ENCODE data around the gene AVPR2.

AVPR2 gene

DNA sequence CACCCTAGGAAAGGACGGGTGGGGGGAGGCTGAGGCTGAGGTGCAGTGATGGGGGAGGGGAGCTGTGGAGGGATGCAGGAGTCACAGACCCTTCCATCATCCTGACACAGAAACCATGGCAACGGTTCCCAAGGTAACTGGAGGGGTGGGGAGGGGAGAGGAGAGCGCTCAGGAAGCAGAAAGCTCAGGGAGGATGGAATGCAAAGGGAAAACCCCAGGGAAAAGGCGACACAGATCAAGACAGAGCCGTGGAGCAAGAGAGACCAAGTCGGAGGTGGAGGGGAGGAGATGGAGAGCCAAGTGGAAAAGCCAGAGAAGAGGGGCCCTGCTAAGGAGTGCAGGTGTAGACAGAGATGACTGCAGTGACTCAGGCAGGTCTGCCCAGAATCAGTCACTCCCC lies 33.0 kb upstream of the AVPR2 start:
- DNase-seq (ENCODE audit: low read depth): no peak

DNA sequence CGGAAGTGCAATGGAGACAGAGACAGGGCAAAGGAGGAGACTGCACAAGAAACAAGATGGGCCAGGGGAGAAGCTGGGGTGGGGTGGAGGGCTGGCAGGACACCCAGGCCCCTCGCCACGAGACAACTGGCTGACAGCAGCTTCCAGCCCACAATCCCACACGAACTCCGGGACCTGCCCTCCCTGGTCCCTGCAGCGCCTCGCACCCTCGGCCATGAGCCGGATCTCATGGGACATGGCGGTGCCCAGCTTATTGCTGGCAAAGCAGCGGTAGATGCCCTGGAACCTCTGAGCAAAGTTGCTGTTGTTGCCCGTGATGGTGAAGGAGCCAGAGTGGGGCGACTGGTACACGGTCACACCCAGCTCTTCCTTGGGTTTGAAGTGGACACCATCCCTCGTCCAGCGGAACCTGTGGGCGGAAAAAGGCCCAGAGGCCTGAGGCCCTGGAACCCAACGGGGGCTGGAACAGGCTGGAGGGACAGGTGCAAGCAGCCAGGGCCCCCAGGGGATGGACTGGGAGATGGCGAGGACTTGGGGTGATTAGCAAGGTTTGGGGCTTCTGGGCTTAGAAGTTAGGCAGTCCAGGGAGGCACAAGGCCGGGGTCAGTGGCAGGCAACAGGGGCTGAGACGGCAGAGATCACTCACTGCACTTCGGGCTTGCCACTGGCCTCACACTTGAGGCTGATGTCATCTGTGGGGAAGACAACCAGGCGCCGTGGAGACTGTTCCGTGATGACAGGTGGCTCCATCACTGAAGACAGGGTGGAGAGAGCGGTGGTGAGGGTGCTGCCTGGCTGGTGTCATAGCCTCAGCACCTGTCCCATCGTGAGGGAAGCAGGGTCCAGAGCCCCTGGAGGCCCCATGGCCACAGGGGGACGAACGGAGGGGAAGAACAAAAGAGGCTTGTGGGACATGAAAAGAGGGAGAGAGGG lies 32.3 kb upstream of the AVPR2 start:
- DNase-seq (ENCODE audit: low read depth): no peak

DNA sequence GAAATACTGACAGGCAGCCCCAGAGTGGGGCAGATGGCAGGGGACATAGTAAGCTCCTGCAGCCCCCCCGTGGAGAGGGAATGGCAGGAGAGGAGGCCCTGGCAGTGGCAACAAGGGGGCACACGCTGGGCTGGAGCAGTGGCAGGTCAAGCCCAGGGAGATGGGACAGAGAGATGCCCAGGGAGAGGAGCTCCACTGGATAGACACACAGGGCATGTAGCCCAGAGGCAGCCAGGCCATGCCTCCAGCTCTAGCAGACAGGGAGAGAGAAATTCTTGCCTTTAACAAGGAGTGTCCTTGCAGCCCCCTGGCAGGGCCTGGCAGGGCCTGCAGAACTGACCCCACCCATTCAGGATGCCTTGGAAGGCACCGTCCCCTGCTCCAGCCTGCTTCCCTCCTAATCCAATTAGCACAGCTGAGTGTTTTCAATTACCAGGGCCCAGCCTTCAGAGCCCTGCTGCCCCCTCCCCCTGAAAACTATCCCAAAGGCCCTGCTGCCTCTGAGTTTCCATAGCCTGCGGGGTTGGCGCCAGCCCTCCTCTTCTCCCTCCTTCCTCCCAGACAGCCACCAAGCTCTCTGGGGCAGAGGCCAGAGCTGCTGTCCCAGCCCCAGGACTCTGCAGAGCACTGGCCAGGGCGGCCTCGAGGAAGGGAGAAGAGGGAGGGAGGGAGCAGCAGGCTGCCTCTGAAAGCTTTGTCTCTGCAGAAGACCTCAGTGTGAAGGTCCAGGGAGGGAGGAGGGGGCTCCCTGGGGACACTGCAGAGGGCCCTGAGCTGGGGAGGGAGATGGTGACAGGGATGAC lies 31.0 kb upstream of the AVPR2 start:
- DNase-seq (ENCODE audit: low read depth): no peak

DNA sequence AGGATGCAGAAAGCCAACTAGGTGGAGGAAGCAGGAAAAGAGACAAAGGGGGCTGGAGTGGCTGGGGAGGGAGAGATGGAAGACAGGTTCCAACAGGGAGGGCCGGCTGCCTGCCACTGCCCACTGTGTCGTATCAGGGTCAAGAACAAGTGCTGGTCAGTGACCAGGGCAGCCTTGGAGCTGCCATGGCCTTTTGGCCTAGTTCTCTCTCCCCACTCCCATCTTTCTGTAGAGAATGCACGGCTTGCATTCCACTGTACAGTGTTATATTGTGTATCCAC lies 30.4 kb upstream of the AVPR2 start:
- DNase-seq (ENCODE audit: low read depth): no peak

DNA sequence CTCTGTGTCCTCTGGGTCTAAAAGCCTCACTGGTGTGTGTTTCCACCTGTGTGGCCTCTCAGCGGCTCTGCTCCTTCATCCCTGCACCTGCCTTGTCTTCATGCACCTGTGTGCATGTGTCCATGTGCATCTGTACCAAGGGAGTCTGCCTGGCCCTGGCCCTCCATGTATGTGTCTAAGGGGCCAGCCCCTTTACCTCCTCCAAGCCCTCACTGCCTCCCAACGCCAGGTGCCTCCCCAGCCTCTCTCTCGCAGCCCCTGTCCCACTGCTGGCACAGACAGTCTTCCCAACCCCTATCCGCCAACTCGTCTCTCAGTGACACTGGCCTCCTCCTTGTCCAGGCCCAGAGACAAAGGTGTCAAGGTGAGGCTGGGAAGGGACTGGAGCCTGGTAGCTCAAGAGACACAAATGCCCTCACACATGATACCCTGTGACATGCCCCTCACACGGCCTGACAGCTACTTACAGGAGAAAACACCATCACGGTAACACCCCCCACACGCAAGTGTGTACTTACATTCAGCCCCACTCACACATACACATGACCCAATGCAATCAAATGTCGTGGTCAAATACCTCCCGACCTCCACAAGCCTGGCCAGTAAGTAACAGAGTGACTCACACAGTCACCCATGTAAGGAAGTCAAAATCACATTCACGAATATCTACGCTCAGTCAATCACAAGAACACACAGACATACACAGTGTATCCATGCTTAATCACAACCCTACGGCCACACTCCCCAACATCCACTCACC lies 29.9 kb upstream of the AVPR2 start:
- DNase-seq (ENCODE audit: low read depth): no peak

DNA sequence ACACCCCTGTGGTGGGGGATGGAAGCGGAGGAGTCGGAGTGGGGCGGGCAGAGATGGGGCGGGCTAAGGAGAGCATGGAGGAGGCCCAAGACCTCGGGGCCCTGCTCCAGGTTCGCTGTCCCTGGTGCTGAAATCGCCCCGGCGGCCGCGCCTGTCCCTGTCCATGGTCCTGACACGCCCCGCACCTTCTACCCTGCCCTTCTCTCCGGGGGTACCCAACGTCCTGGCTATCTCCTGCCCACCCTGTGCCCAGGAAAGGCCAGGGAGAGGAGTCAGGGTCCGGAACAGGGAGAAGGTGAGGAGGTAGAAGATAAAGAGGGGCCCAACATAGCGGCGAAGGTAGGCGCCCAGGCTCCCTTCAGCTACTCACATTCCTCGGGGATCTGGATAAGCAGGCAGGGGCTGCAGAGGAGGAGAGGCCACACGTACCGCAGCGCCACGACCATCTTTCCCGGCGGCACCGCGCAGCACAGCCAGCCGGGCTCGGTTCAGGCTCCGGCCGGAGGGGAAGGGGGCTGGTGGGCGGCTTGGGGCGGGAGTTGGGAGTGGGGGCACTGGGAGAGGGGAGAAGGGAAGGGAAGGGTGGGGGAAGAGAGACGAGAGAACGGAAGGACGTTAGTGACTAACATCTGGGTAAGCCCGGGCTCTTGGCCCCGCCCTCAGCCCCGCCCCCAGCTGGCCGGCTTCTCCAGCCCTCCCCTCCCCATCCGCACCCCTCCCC lies 28.9 kb upstream of the AVPR2 start:
- DNase-seq (ENCODE audit: low read depth): peak; percentile 44

DNA sequence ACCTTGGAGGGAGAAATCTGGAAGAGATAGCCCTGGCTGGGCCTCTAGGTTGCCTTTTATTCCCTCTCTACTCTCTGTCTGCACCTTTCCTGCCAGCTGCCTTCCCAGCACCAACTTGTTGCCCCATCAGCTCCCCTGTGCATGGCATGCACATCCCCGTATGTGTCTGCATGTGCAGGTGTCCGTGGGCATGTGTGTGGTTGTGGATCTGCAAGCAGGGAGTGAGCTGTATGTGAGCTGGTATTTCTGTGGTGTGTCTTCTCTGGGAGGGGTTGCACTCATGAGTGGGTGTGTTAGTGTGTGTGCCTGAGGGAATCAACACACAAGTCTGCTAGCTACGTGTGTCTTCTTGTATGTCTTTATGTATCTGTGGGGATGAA lies 28.4 kb upstream of the AVPR2 start:
- DNase-seq (ENCODE audit: low read depth): no peak

DNA sequence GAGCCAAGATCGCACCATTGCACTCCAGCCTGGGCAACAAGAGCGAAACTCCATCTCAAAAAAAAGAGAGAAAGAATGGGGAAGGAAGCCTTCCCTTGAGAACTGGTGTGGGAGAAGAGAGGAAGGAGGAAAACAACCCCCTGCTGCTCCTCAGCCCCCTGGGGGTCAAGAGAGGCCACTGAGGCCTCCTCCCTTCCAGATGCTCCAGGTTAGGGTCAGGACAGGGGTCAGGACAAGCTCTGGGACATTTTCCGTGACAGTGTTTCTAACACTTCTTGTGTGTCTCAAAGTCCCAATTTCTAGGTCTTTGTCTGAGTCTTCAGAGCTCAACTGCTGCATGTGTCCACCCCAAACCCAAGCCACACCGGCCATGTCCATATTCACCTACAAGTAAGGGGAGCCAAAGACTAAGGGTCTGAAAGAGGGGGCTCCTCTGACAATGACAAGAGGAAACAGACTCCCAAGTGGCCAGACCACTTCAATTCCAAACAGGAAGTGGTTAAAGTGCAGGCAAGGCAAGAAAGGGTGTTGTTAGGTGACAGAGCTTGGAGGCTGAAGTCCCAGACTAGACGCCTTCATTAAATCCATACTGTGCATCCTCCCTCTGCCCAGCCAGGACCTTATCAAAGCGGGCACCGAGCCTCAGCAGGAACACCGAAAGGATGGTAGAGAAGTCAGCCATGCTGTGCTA lies 26.8 kb upstream of the AVPR2 start:
- DNase-seq (ENCODE audit: low read depth): no peak

DNA sequence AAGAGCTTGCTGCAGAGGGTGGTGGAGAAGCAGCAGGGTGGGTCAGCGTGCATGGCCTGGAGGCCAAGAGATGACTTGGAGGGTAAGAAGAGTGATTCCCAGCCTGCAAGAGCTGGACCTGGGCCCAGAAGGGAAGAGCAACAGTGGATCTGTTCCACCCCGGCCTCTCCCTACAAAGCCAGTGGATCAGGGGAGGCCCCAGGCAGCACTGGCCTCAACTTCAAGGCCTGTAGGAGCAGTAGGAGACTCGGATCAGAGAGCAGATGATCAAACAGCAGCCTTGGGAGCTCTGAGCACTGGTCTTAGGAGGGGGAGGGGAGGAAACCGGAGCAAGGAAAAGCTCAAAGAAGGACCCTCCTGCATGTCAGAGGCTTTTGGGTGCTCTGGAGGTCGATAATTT lies 26.1 kb upstream of the AVPR2 start:
- no peak for DNase-seq (ENCODE audit: low read depth)

DNA sequence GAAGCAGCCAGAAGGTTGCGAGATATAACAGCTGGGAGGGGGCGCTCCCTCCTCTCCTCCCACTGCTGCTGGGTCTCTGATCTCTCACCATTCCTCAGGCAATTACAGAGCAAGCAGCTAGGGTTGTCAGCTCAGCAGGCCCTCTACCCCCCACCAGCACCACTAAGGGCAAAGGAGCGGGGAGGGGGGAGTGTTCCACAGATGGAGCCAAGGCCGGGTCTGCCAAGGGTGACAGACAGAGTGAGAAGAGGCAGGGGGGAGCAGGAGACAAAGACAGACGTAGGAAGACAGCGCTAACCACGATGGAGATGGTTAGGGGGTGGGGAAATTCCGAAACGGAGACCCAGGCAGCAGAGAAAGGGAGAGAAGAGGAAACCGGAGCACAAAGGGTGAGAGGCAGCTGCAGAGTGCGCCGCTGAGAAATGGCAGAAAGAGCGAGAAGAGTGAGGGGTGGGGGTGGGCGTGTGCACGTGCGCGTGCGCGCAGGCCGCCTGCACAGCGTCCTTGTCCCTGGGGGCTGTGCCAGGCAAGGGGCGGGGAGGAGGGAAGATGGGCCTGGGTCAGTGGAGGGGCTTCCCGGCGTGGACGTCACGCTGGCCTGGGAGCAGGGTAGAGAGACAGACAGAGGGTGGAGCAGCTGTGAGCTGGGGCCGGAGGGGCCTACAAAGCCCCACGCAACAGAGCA lies 25.4 kb upstream of the AVPR2 start:
- no peak for DNase-seq (ENCODE audit: low read depth)

DNA sequence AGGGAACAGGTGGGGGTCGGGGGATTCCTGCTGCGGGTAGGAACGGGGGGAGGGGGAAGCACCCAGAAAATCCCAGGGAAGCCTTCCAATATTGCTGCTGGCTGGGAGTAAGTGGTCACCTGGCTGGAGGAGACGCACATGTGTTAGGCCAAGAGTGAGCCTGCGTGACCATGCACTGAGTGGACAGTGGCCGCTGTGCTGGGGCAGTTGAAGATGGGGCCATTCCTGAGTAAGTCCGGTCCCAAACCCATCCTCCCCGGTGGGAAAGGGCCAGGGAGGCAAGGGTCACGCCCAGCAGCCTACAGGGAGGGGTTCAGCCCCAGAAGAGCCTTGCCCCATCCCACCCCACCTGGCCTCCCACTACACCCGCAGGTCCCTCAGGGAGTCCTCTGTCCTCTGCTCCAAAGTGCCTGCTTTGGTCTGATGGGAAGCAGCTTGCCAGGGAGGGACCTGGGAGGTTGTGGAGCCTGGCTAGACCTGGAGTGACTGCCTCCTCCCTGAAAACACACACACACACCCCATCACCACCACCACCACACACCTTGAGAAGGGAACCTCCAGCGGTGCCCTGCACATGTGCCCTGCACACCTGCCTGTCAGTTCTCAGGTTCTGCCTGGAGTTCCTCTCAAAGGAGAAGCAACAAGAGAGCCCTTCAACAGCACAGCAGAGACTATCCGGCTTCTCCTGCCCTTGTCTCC lies 24.6 kb upstream of the AVPR2 start:
- no peak for DNase-seq (ENCODE audit: low read depth)

DNA sequence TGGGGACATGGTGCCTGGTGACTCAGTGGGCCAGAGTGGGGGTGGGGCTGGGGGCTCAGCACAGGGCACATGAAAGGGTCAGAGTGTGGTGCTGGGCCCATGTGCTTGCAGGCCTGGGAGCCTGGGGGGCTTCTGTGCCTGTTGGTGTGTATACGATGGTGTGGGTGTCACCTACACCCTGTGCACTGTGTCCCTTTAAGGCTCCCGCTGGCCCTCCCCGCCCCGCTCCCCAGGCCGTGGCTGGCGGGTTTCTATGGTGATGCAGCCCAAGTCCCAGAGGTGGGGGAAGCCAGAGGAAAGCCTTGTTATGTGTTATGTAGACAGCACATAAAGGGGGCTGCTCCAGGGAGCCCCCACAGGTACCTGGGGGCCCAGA lies 24.0 kb upstream of the AVPR2 start:
- no peak for DNase-seq (ENCODE audit: low read depth)

DNA sequence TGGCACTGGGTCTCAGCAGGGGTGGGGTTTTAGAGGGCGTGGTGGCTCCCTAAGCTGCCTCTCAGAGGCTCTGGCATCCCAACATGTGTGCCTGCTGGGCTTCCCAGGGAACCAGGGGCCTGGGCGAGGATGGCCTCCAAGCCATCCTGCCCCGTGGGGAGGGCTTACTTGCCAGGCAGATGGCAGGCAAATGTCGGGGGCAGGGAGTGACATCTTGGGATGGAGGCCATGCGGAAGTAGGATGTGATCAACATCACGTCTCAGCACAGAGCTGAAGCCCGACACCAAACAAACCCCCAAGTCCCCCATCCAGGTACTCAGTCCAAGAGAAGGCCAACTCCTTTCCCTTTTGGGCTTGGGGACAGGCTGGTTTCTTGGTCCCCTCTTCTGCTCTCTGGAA lies 23.2 kb upstream of the AVPR2 start:
- DNase-seq (ENCODE audit: low read depth): no peak

DNA sequence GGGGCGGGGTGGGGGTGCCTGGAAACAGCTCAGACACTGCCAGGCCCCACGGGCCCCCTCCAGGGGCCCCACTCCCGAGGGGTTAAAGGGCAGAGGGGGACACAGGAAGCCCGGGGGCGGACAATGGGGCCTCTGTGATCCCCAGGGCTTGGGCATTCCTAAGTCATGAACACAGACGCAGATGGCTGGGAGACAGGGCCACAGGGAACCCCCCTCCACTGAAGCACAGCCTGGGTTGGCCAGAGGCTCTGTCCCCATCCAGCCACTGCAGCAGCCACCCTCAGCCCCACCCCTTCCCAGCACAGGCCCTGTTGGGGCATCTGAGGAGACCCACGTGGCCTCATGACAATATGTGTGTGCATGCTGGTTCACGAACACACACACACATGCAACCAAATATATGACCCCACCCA lies 22.4 kb upstream of the AVPR2 start:
- no peak for DNase-seq (ENCODE audit: low read depth)

DNA sequence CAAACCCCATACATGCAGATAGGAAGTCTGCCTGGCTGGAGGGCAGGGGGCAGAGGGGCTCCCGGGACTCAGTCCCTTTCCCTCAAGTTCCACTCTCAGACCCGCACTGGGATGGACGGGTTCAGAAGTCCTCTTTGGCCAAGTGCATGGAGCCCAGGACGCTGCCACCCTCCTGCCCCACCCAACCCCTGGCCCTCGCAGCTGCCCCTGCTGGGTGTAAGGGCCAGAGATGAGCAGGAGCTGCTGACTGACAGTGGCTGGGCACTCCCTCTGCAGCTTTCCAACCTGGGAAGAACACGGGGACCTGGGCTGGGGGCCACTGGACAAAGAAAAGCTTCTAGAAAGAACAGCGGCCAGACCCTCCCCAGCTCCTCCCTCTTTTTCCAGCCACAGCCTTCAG lies 21.9 kb upstream of the AVPR2 start:
- no peak for DNase-seq (ENCODE audit: low read depth)

DNA sequence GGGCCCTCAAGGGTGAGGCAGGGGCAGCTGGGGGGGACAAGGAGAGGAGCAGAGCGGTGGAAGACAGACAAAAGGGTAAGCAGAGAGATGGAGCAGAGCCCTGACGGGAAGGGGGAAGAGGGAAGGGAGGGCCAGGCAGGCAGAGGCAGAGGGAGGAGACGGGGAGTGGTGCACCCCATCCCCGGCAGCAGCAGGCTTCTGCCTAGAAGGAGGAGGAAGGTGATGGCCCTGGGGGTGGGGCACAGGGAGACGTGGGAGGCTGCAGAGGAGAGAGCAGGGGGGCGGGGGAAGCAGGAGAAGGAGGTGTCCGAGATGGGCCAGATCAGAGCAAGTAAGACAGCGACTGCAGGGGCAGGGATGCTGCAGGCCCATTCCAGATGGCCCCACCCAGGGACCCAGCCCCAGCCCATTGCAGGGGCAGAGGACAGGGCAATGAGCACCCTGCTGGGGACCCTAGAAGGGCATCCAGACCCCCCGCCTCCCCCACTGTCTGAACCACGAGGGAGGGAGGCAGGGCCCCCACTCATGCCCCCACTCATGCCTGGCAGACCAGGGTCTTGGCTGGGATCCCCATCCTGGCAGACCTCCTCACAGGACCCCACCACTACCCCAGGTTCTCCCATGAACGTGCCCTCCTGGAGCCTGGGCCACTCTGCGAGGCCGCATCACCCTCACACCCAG lies 21.2 kb upstream of the AVPR2 start:
- no peak for DNase-seq (ENCODE audit: low read depth)

DNA sequence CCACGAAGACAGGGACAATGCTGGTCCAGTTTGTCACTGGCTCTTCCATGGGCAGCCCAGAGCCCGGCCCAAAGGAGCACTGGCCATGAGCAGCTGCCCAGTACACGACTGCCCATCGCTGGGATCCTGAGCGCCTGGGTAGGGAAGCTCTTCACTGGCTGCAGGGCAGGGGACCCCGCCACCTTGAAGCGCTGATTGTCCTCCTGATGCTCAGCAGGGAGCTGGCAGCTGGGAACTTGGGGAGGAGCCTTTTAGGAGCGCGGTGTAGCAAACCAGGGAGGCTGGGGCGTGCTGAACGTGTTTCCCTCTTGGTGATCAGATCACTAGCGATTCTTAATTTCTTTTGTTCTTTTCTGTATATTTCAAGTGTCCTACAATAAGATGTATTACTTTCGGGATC lies 20.3 kb upstream of the AVPR2 start:
- no peak for DNase-seq (ENCODE audit: low read depth)

DNA sequence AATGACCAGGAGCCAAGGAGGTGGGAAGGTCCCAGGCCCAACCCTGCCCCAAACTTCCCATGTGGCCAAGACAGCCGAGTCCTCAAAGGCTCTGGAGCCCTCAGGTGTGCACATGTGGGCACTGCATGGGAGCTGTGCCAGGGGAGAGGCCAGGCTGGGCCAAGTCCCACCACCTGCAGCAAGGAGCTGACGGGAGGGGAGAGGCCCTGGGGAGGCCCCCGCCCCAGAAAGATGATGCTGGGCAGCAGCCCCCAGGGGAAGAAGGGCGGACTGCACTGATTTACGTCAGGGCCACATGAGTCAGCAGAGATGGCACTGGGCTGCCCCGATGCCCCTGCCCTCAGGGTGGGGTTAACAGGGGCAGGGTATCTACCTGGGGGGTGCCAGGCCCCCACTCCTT lies 19.9 kb upstream of the AVPR2 start:
- no peak for DNase-seq (ENCODE audit: low read depth)

DNA sequence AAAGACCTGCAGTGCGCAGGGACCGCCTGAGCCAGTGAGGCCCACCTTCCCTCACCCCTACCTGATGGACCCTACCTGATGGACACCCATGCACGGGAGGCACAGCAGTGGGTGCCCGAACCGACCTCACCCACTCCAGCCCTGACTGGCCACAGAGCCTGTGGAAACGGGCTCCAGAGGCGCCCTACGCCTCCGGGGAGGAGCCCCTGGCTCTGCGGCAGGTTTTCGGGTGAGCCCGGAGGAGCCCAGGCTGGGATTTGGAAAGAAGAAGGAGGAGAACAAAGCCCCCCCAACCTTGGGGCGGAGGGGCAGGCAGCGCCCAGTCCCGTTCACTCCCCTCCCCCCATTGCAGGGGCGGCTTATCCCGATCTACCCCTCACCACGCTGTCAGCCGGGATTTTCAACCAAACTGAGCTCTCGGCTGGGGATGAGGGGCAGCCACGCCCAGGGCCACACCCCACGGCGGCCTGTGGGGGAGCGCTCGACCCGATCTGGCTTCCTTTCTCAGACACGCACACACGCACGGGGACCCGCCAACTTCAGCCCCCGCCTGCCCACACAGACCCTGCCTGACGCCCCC lies 19.2 kb upstream of the AVPR2 start:
- DNase-seq (ENCODE audit: low read depth): no peak

Measured in activated T-cell treated with anti-CD3 and anti-CD28 coated beads for 24 hours (primary cell).